Measurements from ENCODE around the gene PNPLA3.

The PNPLA3 gene

DNA sequence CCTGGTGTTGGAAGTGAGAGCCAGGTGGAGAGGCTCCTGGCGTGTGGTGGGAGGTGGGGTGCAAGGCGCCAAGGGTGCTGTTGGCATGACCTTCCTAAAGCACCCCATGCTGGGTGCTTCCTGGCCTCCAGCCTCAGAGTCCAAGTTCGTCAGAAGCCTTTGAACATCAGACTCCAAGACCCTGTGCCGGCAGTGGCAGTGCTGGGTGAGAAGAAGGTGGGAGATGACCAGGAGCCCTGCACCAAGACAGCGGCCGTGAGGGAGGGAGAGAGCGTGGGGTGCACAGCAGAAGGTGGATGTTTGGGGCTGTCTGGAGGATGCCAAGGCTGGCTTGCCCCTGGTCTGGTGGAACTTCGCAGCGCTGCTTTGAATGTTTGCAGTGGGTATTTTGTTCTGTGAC, 70.8 kb downstream of the PNPLA3 start:
- DNase-seq (ENCODE audit: low read depth) = no peak

DNA sequence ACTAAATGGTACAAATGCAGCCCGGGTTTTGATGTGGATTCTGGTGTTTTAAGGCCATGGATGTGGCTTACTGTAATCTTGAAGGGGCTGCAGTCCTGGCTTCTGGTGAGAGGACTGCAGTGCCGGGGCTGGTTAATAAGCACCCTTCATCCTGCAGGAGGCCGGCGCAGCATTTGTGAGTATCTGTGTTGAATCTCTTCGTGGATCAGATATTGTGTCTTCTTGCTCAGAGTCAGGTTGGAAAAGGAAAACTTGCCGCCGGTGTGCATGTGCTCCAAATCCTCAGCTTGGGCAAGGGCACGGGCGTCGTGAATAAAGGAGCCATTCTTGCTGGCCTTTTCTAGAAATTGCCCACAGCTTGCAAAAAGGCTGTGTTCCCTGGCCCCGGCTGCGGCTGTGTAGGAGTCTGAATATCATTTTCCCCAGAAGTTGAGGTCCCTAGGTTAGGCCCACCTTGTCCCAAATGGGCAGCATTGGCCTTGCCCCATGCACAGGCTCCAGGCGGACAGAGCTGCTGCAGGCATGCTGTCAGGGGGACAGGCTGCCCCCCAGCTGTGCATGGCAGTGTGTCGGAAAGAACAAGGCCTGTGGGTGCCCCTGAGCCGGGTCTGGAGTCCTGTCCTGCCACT, 71.6 kb downstream of the PNPLA3 start:
- DNase-seq (ENCODE audit: low read depth) = no peak

DNA sequence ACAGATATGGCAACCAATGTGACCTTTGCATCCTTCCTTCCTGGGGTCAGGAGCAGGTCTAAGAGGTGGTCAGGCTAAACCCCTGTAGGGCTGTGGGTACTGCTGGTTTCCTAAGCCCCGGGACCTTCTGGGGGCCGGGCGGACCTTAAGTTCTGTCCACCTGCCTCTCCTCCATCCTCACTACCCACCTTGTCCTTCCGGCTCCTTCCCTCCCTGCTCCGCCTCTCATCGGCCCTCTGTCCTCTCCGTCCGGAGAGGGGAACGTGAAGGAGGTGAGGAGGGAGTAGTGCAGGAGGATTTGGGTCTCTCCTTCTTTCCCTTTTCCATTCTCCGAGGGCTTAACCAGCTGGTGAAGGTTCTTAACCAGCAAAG, 72.2 kb downstream of the PNPLA3 start:
- no peak for DNase-seq (ENCODE audit: low read depth)

DNA sequence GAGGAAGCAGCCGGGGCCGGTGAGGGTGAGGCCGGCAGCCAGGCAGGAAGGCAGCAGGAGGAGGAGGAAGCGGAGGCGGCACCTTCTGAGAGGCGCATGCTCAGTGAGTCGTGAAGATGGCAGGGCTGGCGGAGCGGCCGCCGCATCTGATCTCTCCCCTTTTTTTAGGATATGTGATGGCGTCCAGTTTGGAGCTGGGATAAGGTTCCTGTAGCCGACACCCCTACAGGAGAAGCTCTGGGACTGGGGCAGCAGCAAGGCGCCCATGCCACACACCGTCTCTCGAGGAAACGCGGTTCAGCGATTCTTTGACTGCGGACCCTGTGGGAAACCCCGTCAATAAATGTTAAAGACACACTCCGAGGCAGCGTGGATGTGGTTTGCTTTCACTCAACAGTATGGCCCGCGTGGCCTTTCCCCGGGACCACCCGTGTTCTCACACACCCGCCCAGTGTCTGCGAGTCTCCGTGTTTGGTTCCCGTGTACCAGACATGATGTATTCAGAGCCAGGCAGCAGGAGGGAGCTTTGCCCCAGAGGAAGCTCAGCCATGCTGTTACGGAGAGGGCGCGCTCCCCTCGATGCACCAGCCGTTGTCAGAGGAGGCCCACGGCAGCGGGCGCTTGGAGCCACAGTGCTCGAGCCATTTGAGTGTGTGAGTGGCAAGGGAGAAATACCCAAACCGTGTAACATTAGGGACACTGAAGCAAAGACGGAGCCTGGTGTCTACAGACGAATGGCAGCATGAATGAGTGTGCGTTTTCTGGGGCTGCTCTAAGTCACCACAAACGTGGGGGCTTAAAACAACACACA, 72.8 kb downstream of the PNPLA3 start:
- no peak for DNase-seq (ENCODE audit: low read depth)

DNA sequence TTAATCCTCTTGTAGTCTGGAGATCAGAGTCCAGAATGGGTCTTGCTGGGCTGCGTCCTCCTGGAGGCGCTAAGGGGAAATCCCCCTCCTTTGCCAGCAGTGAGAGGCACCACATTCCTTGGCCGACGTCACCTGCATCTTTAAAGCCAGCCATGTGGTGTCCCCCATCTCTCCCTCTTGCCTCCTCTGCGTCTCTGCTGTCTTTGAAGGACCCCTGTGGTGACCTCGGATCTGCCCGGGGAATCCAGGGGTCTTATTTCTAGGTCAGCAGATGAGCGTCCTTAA, 73.3 kb downstream of the PNPLA3 start:
- DNase-seq (ENCODE audit: low read depth) = no peak

Data from EH (cell line).